Hepatocyte (in vitro differentiated cells): ENCODE data around the gene HNMT.

Source experiments
- CTCF ChIP-seq: fragments of 200-600 bp; sonication (generic); IDR thresholded peaks from 2 replicates; pipeline ENCODE4 v1.5.1; 2016; ENCODE audit warnings: antibody characterized with exemption, mild to moderate bottlenecking; ENCODE audit not compliant: poor library complexity
- EZH2 ChIP-seq: fragments of 200-600 bp; sonication (generic); IDR thresholded peaks from 2 replicates; pipeline ENCODE4 v1.6.1; 2016; ENCODE audit warnings: antibody characterized with exemption, mild to moderate bottlenecking, borderline replicate concordance
- EZH2phosphoT487 ChIP-seq: fragments of 200-600 bp; sonication (generic); IDR thresholded peaks from one replicate; pipeline ENCODE4 v1.6.1; 2018; ENCODE audit warnings: antibody characterized with exemption, mild to moderate bottlenecking, low read depth, moderate library complexity; ENCODE audit not compliant: unreplicated experiment, severe bottlenecking

GRCh38 chr2:137938204-137938603 lies 26.1 kb upstream of the HNMT start:
- TF ChIP-seq CTCF (no peak), EZH2phosphoT487 (no peak), EZH2 (no peak)
